Brain microvascular endothelial cell (primary cell): ENCODE results near the gene PAPOLB.

Experiments
- DNase-seq: peaks from one replicate; pipeline ENCODE4 v3.0.0-alpha.2; 2020
- H3K27ac ChIP-seq: fragments of 250-450 bp; sonication (Bioruptor Pico); 2 replicates; pipeline ENCODE4 v1.5.1; 2020; ENCODE audit warnings: mild to moderate bottlenecking, moderate library complexity
- H3K27me3 ChIP-seq: fragments of 250-450 bp; sonication (Bioruptor Pico); replicated peaks from 2 replicates; pipeline ENCODE4 v1.5.1; 2020; ENCODE audit warnings: mild to moderate bottlenecking
- H3K36me3 ChIP-seq: fragments of 250-450 bp; sonication (Bioruptor Pico); replicated peaks from 2 replicates; pipeline ENCODE4 v1.5.1; 2020; ENCODE audit warnings: mild to moderate bottlenecking
- H3K4me3 ChIP-seq: 2 replicates; pipeline ENCODE4 v1.5.1; 2011; ENCODE audit warnings: low read depth, mild to moderate bottlenecking, control low read depth, low read length, moderate library complexity
- CTCF ChIP-seq: IDR thresholded peaks from 2 replicates; pipeline ENCODE4 v1.5.1; 2011; ENCODE audit warnings: low read depth, mild to moderate bottlenecking, moderate library complexity, low read length, control low read depth, inconsistent platforms; ENCODE audit errors: missing control alignments
- in situ Hi-C: cut with HindIII; loops from 2 replicates; pipeline ENCODE4 v1.10.0; 2017; ENCODE audit warnings: low sequenced_read_pairs, low pct_ligation_motif_present

PAPOLB gene

DNA sequence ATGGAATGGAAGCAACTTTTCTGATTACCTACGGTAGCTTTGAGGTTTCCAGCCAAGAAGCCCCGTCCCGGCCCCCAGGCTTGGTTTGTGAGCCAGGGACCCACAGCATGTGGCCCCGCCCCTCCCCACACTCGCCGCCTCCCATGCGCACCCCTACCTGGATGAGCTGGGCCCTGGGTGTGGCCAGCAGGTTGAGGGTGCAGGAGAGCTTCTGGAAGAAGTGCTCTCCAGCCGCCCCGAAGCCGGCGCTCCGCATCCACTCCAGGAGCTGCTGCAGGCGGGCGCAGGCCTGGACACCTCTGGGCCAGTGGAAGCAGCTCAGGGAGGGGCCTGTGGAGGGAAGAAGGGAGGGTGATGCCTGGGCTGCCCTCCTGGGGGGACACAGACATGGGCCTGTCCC lies 46.7 kb downstream of the PAPOLB start:
- Histone ChIP-seq H3K27ac (no peak overlapping the region), H3K27me3 (no peaks in the 10 kb centered on the region), H3K36me3 (no peaks in the 10 kb centered on the region), H3K4me3 (no peak overlapping the region)
- TF ChIP-seq CTCF = no peak
- in situ Hi-C loops = no loop called here
- DNase-seq = no peak

- in situ Hi-C loops = no loop called here
- no peak overlapping the region for H3K27ac ChIP-seq
- no peaks in the 10 kb centered on the region for H3K36me3 ChIP-seq
- no peak for DNase-seq
- no peak overlapping the region for H3K4me3 ChIP-seq
- H3K27me3 ChIP-seq = no peaks in the 10 kb centered on the region
- TF ChIP-seq CTCF = no peak
Measured at GRCh38 chr7:4814433-4814832, 47.4 kb downstream of the PAPOLB start.

GRCh38 chr7:4809666-4810065 lies 52.2 kb downstream of the PAPOLB start:
- Histone ChIP-seq H3K27ac (no peak overlapping the region), H3K27me3 (no peaks in the 10 kb centered on the region), H3K4me3 (no peak overlapping the region), H3K36me3 (no peaks in the 10 kb centered on the region)
- in situ Hi-C loops = no loop called here
- TF ChIP-seq CTCF = no peak
- peak; percentile 33 for DNase-seq

- Histone ChIP-seq H3K36me3 (no peaks in the 10 kb centered on the region), H3K4me3 (no peak overlapping the region), H3K27me3 (no peaks in the 10 kb centered on the region), H3K27ac (no peak overlapping the region)
- DNase-seq = no peak
- in situ Hi-C loops = no loop called here
- TF ChIP-seq CTCF = no peak
Measured at GRCh38 chr7:4809091-4809591, 52.7 kb downstream of the PAPOLB start.

DNA sequence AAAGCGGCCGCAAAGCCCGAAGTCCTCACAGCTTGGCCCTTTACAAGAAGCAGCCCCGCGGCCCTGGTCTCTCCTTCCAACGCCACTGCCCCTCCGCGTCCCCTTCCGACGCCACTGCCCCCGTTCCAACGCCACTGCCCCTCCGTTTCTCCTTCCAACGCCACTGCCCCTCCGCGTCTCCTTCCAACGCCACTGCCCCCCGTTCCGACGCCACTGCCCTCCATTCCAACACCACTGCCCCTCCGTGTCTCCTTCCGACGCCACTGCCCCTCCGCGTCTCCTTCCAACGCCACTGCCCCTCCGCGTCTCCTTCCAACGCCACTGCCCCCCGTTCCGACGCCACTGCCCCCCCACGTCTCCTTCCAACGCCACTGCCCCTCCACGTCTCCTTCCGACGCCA lies 53.3 kb downstream of the PAPOLB start:
- no peak for DNase-seq
- in situ Hi-C loops = no loop called here
- TF ChIP-seq CTCF = no peak
- Histone ChIP-seq H3K4me3 (no peak overlapping the region), H3K36me3 (no peaks in the 10 kb centered on the region), H3K27ac (no peak overlapping the region), H3K27me3 (no peaks in the 10 kb centered on the region)

DNA sequence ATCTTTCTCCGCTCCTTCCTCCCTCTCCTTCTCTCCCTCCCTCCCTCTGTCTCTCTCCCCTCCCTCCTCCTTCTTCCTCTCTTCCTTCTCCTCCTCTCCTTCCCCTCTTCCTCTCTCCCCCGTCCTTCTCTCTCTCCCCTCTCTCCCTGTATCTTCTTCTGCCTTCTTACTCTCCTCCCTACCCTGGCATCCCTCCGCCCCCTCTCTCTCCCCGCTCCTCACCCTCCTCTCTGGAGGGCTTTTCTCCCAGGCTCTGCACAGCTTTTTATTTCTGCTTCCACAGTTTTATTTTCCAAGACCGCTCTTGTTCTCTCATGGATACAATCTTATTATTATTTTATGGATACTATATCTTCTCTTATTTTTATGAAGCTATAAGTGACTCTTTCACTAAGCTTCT lies 53.8 kb downstream of the PAPOLB start:
- DNase-seq = no peak
- Histone ChIP-seq H3K4me3 (no peak overlapping the region), H3K27me3 (no peaks in the 10 kb centered on the region), H3K27ac (no peak overlapping the region), H3K36me3 (no peaks in the 10 kb centered on the region)
- TF ChIP-seq CTCF = no peak
- in situ Hi-C loops = no loop called here
